ENCODE measurements around the gene ABCA2.

ABCA2 gene

GRCh38 chr9:136994888-136995230 is 33.2 kb downstream of the ABCA2 start:
- DNase-seq = no peak

DNA sequence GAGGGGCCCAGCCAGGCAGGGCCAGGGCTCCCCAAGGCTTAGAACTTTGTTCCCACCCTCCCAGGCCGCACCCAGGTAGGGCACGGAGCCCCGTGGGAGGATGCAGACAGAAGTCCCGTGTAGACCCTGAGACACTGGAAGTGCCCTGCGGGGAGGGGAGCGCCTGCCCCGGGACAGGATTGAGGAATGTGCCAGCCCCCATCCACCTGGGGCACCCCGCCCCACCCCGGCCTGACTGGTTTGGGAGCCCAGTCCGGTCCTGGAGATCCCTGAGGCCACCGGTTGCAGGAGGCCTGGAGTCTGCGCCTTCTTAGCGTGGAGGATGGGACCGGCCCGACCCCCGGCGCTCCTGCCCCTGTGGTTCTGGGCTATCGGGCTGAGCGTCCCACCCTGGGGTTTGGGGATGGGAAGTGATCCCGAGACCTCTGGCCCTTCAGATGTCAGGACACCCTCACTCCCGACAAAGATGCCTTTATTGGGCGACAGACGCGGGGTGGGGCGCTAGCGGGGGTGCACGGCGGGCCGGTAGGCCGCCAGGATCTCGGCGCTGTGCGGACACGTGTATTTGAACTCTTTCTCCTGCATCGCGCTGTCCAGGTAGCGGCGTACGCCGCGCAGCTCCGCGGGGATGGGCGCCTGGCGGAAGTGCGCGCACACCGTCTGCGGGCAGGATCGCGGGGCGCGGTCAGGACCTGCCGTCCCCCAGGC is 33.7 kb downstream of the ABCA2 start:
- DNase-seq = no peak

GRCh38 chr9:136992819-136993369 is 35.1 kb downstream of the ABCA2 start:
- DNase-seq = no peak

- peak; percentile 45 to 72 for DNase-seq
These were observed 35.8 kb downstream of the ABCA2 start, which contains the start of gene PAXX for GRCh38 chr9:136991993-136992818. PAXX (plus strand) TSS chr9:136992422; CDS start chr9:136992444, 22 bp downstream.

- DNase-seq = no peak
These were observed 37.7 kb downstream of the ABCA2 start for GRCh38 chr9:136990242-136990911.

GRCh38 chr9:136988872-136989271 is 39.2 kb downstream of the ABCA2 start:
- DNase-seq = no peak

GRCh38 chr9:136985853-136986252 is 42.2 kb downstream of the ABCA2 start:
- no peak for DNase-seq

- DNase-seq = no peak
These were observed 42.9 kb downstream of the ABCA2 start for GRCh38 chr9:136985027-136985602.

GRCh38 chr9:136984464-136985026 is 43.5 kb downstream of the ABCA2 start:
- no peak for DNase-seq

- DNase-seq = no peak
These were observed 44.3 kb downstream of the ABCA2 start for GRCh38 chr9:136983656-136984314.

DNA sequence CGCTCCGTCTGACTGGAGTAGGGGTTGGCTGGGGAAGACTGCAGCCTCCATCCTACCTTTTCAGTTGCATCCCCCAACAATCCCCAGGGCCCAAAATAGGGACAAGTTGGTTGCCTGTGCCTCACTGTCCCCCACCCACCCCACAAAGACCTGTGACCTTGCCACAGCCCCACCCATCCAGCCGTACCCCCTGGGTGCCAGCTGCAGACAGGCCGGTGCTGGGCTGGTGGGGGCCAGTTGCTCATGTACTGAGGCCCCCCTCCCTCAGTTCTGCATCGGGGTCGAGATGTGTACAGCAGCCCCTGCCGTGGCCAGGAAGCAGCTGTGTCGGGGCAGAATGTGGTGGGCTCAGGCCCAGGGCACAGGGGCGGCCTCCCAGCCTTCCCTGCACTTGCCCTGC is 44.9 kb downstream of the ABCA2 start:
- no peak for DNase-seq

DNA sequence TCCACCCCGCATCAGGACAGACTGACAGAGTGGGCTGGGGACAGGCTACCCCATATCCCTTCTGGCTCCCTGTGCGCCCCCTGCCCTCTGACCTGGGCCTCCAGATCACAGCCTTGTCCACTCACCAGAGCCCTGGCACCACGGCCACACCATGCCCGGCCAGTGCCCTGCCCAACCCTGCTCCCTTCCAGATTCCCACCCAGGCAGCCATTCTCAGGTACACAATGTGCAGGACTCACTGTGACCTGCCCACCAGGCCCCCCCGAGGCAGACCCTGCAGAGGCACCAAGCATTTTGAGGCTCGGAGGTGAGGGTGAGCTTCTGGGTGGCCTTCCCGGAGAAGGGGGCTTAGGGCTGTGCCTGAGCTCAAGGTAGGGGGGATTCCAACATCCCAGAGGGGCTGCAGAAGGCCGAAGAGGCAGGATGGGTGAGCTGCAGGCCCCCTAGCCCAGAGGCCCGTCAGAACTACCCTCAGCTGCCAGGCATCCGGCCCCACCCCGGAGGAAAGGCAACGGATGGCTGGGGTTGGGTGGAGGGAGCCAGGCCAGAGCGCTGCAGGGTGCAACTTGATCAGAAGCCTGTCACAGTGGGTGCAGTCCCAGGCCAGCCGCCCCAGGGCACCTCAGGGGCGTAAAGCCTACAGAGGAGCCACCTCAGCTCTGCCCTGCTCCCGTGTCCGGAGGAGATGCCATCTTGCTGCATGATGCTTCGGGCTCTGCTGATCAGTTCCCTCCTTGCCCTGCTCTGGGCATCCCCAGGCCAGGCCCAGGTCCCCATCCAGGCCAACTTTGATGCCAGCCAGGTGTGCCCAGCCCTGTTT is 45.6 kb downstream of the ABCA2 start, which contains the start of gene LCNL1:
Gene LCNL1, plus strand, starts transcription at position 762 of the 820 bp plus-strand sequence. CDS start 594 bp downstream, outside the sequence.
- DNase-seq = no peak

GRCh38 chr9:136981588-136982231 is 46.3 kb downstream of the ABCA2 start:
- DNase-seq = no peak

GRCh38 chr9:136980669-136981478 is 47.2 kb downstream of the ABCA2 start:
- DNase-seq = no peak

- DNase-seq = no peak
These were observed 48.1 kb downstream of the ABCA2 start for GRCh38 chr9:136979769-136980587.

DNA sequence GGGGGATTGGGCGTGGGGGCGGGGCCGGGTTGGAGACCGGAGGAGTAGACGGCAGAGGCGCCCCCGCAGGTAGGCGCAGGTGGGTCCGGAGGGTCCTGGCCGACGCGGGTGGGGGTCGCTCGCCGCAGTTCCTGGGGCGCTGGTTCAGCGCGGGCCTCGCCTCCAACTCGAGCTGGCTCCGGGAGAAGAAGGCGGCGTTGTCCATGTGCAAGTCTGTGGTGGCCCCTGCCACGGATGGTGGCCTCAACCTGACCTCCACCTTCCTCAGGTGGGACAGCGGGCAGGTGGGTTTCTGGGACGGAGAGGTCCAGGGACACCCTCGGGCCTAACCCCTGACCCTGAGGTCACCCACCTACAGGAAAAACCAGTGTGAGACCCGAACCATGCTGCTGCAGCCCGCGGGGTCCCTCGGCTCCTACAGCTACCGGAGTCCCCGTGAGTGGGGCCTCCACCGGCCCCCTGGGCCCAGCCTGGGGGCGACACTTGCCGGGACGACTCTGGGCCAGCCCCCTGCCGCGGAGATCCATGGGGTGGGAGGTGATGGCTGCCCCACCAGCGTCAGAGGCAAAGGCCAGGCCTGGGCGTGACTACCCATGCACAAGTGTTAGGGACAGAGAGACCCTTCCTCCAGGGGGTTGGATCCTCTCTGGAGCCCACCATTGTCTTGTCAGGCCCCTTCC is 49.0 kb downstream of the ABCA2 start:
- DNase-seq = no peak

- DNase-seq = no peak
These were observed 49.8 kb downstream of the ABCA2 start for GRCh38 chr9:136978073-136978864.
